GM12801 (cell line): ENCODE measurements around the gene NCKAP5.

Source experiments
- TF ChIP-seq, protein P1 (sequence below): IDR thresholded peaks from one replicate; pipeline ENCODE4 v1.5.1; 2011; ENCODE audit warnings: control low read depth; ENCODE audit not compliant: insufficient read length; ENCODE audit errors: extremely low read depth

The NCKAP5 gene

DNA sequence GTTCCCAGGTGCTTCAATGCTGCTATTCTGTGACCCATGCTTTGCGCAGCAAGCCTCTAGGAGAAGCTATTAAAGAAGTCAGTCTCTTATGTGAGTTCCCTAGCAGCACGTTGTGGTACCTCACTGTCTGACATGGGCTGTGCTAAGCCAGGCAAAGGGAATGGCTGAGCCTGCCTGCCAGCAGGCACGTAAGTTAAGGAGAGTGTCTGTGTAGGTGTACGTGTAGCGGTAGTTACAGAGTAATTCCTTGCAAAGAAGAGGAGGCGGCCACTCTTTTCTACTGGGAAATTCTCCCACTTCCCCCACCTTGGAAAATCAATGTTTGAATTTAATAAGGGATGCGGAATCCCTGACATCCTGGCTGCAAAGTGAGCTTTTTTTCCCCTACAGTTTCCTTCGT, 774.7 kb downstream of the NCKAP5 start:
- TF ChIP-seq, protein P1, sequence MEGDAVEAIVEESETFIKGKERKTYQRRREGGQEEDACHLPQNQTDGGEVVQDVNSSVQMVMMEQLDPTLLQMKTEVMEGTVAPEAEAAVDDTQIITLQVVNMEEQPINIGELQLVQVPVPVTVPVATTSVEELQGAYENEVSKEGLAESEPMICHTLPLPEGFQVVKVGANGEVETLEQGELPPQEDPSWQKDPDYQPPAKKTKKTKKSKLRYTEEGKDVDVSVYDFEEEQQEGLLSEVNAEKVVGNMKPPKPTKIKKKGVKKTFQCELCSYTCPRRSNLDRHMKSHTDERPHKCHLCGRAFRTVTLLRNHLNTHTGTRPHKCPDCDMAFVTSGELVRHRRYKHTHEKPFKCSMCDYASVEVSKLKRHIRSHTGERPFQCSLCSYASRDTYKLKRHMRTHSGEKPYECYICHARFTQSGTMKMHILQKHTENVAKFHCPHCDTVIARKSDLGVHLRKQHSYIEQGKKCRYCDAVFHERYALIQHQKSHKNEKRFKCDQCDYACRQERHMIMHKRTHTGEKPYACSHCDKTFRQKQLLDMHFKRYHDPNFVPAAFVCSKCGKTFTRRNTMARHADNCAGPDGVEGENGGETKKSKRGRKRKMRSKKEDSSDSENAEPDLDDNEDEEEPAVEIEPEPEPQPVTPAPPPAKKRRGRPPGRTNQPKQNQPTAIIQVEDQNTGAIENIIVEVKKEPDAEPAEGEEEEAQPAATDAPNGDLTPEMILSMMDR, result no peak

DNA sequence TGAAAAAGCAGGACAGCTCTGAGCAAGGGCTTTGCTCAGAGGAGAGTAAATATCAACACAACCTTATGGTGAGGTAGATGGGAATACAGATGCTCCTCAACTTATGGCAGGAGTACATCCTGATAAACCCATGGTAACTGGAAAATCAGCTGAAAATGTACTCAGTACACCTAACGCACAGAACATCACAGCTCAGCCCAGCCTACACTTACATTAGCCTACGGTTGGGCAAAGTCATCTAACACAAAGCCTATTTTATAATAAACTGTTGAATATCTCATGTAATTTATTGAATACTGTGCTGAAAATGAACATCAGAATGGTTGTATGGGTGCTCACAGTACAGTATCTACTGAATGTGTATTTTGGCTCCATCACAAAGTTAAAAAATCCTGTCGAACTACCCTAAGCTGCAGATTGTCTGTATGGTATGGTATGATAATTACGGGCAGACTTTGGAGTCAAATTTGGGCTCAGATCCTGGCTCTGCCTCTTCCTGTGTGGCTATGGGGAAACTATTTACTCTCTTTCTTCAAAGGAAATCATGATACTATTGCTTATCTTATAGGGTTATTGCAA, 778.0 kb downstream of the NCKAP5 start:
- TF ChIP-seq, protein P1, result no peak

DNA sequence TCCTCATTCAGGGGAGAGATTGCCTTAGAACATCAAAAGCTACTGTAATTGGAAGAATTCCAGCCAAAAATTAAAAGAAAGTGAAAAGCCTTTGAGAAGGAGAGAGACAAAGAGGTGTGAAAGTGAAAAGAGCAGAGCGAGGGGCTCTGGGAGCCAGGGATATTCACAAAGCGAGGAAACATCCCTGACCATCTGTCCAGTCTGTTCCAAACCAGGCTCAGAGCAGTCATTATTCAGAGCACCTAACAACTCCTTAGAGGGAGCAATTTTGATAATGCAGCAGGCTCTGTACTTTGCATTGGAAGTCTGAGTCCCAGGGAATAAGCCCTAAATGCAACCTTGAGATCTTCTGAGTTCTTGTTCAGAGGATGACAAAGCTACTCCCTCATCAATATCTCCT, 779.2 kb downstream of the NCKAP5 start:
- TF ChIP-seq, protein P1, result no peak

DNA sequence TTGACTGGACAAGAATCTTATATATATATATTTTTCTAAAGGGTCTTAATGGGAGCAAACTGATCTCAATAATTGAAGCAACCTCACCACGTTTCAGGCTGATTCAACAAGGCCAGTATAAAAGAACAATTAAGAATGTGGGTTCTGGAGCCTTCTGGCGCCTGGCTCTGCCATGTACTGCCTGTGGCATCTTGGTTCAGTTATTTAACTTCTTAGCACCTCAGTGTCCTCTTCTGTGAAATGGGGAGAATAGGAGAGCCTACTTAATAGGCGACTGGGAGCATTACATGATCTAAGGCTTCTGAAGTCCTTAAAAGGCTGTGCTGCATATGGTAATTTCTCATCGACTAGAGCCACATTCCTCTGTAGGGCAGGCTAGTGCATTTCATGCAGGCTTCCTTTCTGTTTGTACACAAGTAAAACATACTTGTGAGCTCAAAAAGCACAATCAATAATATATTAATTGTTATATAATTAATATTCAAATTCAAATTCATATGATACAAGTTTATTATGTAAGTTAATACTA, 779.9 kb downstream of the NCKAP5 start:
- TF ChIP-seq, protein P1, result no peak

DNA sequence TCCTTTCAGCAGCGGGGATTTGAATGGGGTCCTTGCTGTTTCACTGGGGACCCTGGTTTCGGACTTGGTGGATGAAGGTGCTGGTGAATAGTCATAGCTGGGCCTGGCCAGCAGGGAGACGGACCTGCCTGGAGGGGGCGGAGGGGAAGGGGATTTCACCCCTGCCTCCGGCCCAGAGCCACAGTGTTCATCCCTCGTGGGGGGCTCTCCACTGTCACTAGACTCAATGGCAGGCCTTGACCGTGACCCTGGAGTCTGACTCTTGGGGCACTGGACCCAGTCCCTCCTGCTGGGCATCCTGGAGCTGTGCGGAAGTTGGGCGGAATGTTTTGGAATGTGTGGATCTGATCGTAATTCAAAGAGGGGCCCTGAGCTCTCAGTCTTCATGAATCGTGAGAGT, 784.4 kb downstream of the NCKAP5 start:
- TF ChIP-seq, protein P1, result no peak

DNA sequence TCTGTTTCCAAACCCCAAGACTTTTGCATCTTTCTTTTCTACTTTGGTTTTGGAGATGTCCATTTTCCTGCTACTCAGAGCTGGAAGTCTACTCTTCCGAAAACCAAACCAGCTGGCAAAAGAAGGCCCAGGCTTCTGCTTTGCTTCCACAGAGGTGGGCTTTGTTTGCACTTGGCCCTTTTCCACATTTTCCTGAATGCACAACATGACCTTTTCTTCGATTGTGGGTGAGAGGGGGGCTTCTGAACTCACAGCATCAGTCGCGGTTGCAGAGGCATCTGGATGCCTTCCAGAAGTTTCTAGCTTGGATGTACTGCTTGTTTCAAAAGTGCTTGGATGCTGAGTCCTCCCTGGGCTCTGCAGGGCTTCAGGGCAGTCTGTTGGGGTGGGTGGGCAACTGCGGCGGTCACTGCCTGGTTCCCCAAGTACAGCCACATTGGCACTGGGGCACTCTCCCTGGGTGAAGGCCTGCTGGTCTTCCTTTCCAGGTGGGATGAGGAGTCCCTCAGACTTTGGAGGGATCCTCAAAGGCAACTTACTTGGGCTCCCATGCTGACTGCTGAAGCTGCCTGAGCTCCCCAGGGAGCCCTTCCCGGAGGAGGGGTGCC, 786.0 kb downstream of the NCKAP5 start:
- TF ChIP-seq, protein P1, result no peak

DNA sequence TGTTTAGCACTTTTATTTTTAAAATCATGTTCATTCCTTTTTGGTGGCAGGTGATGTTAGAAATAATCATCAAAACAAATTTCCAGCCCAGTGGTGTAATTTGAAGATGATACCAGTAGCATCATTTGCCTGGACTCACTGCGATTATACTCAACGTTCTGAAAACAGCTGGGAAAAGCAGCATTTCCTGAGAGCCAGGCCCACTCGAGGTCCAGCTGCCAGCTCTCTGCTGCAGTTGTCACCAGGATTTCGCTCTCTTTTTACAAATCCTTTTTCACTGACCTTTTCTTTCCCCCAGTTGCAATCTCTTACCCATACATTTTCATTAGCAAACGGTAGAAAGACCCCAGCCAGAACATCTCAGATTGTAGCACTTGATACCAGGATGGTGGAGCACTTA, 787.6 kb downstream of the NCKAP5 start:
- TF ChIP-seq, protein P1, result no peak
